Caco-2 (cell line): ENCODE results near the gene STK33. TPM values are rescaled to one million over a fixed set of nuclear protein-coding genes. Genes with fewer than 3 reads are reported as not detected.

ENCODE experiments used
- BruUV-seq: library from RNA; stranded (reverse); fragments of 400-500 nt; replicated peaks from 2 replicates; lab custom pipeline; 2021; lab: Mats Ljungman, UMichigan
- CTCF ChIA-PET: fragments of 300-600 bp; sonication (Branson Sonifier 250); formaldehyde crosslinking; loops from one replicate; lab custom pipeline; 2022; ENCODE audit warnings: antibody characterized with exemption; lab: Charles Lee
- POLR2A ChIA-PET: fragments of 300-600 bp; sonication (Branson Sonifier 250); formaldehyde crosslinking; loops from one replicate; lab custom pipeline; 2022; ENCODE audit warnings: antibody characterized with exemption; lab: Charles Lee
- DNase-seq, 2 experiments: peaks; one replicate each; pipeline versions ENCODE4 v3.0.0 to v3.0.0-alpha.2; 2020 to 2022
- H3K27me3 ChIP-seq: replicated peaks from 2 replicates; pipeline ENCODE4 v1.6.0; 2011; ENCODE audit warnings: low read length; ENCODE audit not compliant: control insufficient read depth, insufficient read depth
- H3K36me3 ChIP-seq: 2 replicates; pipeline ENCODE4 v1.5.1; 2011; ENCODE audit warnings: low read length; ENCODE audit not compliant: control insufficient read depth, insufficient read depth
- H3K4me1 ChIP-seq: fragments of 250-450 bp; sonication (Bioruptor Pico); 2 replicates; pipeline ENCODE4 v1.5.1; 2020; ENCODE audit warnings: mild to moderate bottlenecking
- H3K4me3 ChIP-seq: 2 replicates; pipeline ENCODE4 v1.5.1; 2011; ENCODE audit warnings: low read depth, mild to moderate bottlenecking, control low read depth, low read length
- H3K9me3 ChIP-seq: fragments of 250-450 bp; sonication (Bioruptor Pico); 2 replicates; pipeline ENCODE4 v1.5.1; 2020; ENCODE audit warnings: mild to moderate bottlenecking, moderate library complexity
- H3K27ac Mint-ChIP-seq: one replicate; pipeline ENCODE4 v1.8.0; 2022; ENCODE audit warnings: mixed read lengths; ENCODE audit not compliant: unreplicated experiment
- H3K27me3 Mint-ChIP-seq: one replicate; pipeline ENCODE4 v1.8.0; 2022; ENCODE audit warnings: mixed read lengths; ENCODE audit not compliant: insufficient read depth, unreplicated experiment
- H3K36me3 Mint-ChIP-seq: one replicate; pipeline ENCODE4 v1.8.0; 2022; ENCODE audit warnings: mild to moderate bottlenecking, mixed read lengths; ENCODE audit not compliant: insufficient read depth, unreplicated experiment
- H3K4me1 Mint-ChIP-seq: one replicate; pipeline ENCODE4 v1.8.0; 2022; ENCODE audit warnings: low read depth, mixed read lengths; ENCODE audit not compliant: unreplicated experiment
- H3K4me3 Mint-ChIP-seq: one replicate; pipeline ENCODE4 v1.8.0; 2022; ENCODE audit warnings: mild to moderate bottlenecking, moderate library complexity, mixed read lengths; ENCODE audit not compliant: unreplicated experiment
- H3K9me3 Mint-ChIP-seq: one replicate; pipeline ENCODE4 v1.8.0; 2022; ENCODE audit warnings: mixed read lengths; ENCODE audit not compliant: unreplicated experiment
- CTCF ChIP-seq, 2 experiments: fragments of 200-600 bp in 1 of 2; IDR thresholded peaks; 1 replicate in 1 of 2; 2 replicates in 1 of 2; pipeline versions ENCODE4 v1.5.1 to v1.8.0; 2011 to 2022; ENCODE audit warnings: antibody characterized with exemption in 1 of 2, control low read depth in 1 of 2, inconsistent platforms in 1 of 2, low read depth in 1 of 2, low read length in 1 of 2, mild to moderate bottlenecking in 1 of 2, moderate library complexity in 1 of 2; ENCODE audit not compliant: insufficient read depth in 1 of 2, severe bottlenecking in 1 of 2, unreplicated experiment in 1 of 2
- intact Hi-C: fragments of 100-400 bp; cut with micrococcal nuclease; formaldehyde crosslinking; loops from one replicate; pipeline ENCODE4 v1.10.0; 2022; ENCODE audit not compliant: unreplicated experiment
- total RNA-seq: library from RNA; stranded (reverse); gene quantifications from 2 replicates; pipeline ENCODE4 v1.2.3, GENCODE V29; 2022

Gene STK33
- total RNA-seq, 1 experiment from 2014 or later: 0.98 TPM

DNA sequence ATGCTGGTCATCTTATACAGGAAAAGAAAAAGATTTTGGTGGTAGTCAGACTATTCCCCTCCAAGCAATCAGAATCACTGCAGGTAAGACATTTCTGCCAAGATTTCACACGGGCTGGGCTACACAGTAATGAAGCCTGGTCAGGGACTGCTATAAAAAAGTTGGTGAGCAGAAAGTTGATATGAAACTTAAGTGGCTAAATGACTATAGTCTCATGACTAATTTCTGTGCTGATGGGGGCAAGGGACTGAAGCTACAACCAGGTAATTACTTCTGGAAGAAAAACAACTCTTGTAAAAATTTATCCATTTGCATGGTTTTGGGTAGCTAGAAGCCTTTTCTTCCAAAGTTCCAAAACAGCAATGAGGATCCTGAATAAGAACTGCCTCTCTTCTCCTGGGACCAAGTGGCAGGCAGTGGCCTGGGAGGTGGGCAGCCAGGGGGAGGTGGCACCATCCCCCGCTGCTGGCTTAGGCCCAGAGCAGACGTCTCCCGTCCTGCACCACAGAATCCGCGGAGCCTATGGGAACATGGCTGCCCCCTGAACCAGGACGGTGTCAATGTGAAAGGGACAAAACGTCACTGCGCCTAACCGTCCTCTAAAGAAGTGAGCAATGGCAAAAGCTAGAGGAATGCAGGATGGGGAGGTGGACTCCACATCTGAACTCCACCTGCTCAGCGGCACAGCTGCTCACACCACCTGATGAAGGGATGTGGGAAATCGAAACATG lies 207.7 kb downstream of the STK33 start:
- intact Hi-C loops: no loop called here
- no peaks in the 10 kb centered on the region for H3K27me3 ChIP-seq
- Mint-ChIP-seq H3K4me1 (peaks cover 10% of the 10 kb centered on the region), H3K27me3 (no peaks in the 10 kb centered on the region), H3K4me3 (no peak overlapping the region), H3K27ac (no peak overlapping the region), H3K9me3 (peaks cover 12% of the 10 kb centered on the region), H3K36me3 (no peaks in the 10 kb centered on the region)
- no peaks in the 10 kb centered on the region for H3K9me3 ChIP-seq
- DNase-seq: no peak
- H3K36me3 ChIP-seq: no peaks in the 10 kb centered on the region
- CTCF ChIA-PET: no interaction called here
- BruUV-seq: no TSS peak
- POLR2A ChIA-PET: no interaction called here
- no peak for TF ChIP-seq CTCF (IDR thresholded peaks at IDR 0.05; ENCODE audit: insufficient read depth in 1 of 2, low read depth in 1 of 2, low read length in 1 of 2, severe bottlenecking in 1 of 2, unreplicated experiment in 1 of 2)
- H3K4me3 ChIP-seq: no peak overlapping the region
- peaks cover 12% of the 10 kb centered on the region for H3K4me1 ChIP-seq

- Mint-ChIP-seq H3K27ac (no peak overlapping the region), H3K4me1 (peaks cover 10% of the 10 kb centered on the region), H3K9me3 (peaks cover 12% of the 10 kb centered on the region), H3K4me3 (peak overlapping the region; percentile 12), H3K27me3 (peaks cover 2% of the 10 kb centered on the region), H3K36me3 (no peaks in the 10 kb centered on the region)
- ChIA-PET CTCF (no interaction called here), POLR2A (no interaction called here)
- Histone ChIP-seq H3K27me3 (no peaks in the 10 kb centered on the region), H3K4me1 (peaks cover 4% of the 10 kb centered on the region), H3K4me3 (no peak overlapping the region), H3K36me3 (no peaks in the 10 kb centered on the region), H3K9me3 (no peaks in the 10 kb centered on the region)
- TF ChIP-seq CTCF (IDR thresholded peaks at IDR 0.05; ENCODE audit: insufficient read depth in 1 of 2, low read depth in 1 of 2, low read length in 1 of 2, severe bottlenecking in 1 of 2, unreplicated experiment in 1 of 2): no peak
- intact Hi-C loops: loop anchor here (1.0 kb wide), 1 partner anchor 182 kb away; no protein-coding TSS in a partner anchor
- BruUV-seq: no TSS peak
- DNase-seq: peak in 1 of 2 experiments; percentile 25
These were observed 209.7 kb downstream of the STK33 start for GRCh38 chr11:8384199-8384821.

- Histone ChIP-seq H3K27me3 (no peaks in the 10 kb centered on the region), H3K36me3 (no peaks in the 10 kb centered on the region), H3K4me3 (no peak overlapping the region), H3K9me3 (no peaks in the 10 kb centered on the region), H3K4me1 (peaks cover 4% of the 10 kb centered on the region)
- Mint-ChIP-seq H3K27ac (no peak overlapping the region), H3K4me3 (no peak overlapping the region), H3K36me3 (no peaks in the 10 kb centered on the region), H3K4me1 (peaks cover 10% of the 10 kb centered on the region), H3K9me3 (peaks cover 12% of the 10 kb centered on the region), H3K27me3 (peaks cover 8% of the 10 kb centered on the region)
- CTCF ChIA-PET: no interaction called here
- POLR2A ChIA-PET: no interaction called here
- no peak for DNase-seq
- BruUV-seq: no TSS peak
- no peak for TF ChIP-seq CTCF (IDR thresholded peaks at IDR 0.05; ENCODE audit: insufficient read depth in 1 of 2, low read depth in 1 of 2, low read length in 1 of 2, severe bottlenecking in 1 of 2, unreplicated experiment in 1 of 2)
- intact Hi-C loops: loop anchor here (1.0 kb wide), 1 partner anchor 183 kb away; no protein-coding TSS in a partner anchor
These were observed 210.4 kb downstream of the STK33 start for GRCh38 chr11:8383627-8384026.
